ENCODE measurements around the gene CAPN1.
"Not testable (repeated sequence)": the region's sequence is repeated elsewhere in the genome, so short reads cannot be mapped to it uniquely, and the experiment has no call there.

CAPN1 gene

GRCh38 chr11:65160643-65161042, 21.1 kb upstream of the CAPN1 start:
- DNase-seq (ENCODE audit: low read depth): no peak

GRCh38 chr11:65163684-65164083, 18.0 kb upstream of the CAPN1 start:
- no peak for DNase-seq (ENCODE audit: low read depth)

- no peak for DNase-seq (ENCODE audit: low read depth)
These were observed 16.1 kb upstream of the CAPN1 start for GRCh38 chr11:65165410-65166317.

GRCh38 chr11:65166893-65167292, 14.8 kb upstream of the CAPN1 start:
- no peak for DNase-seq (ENCODE audit: low read depth)

GRCh38 chr11:65167656-65168055, 14.1 kb upstream of the CAPN1 start:
- no peak for DNase-seq (ENCODE audit: low read depth)

- no peak for DNase-seq (ENCODE audit: low read depth)
These were observed 12.5 kb upstream of the CAPN1 start for GRCh38 chr11:65169164-65169641.

- DNase-seq (ENCODE audit: low read depth): no peak
These were observed 11.6 kb upstream of the CAPN1 start, which contains the start of gene SPDYC for GRCh38 chr11:65170058-65170534. Gene SPDYC, plus strand, starts transcription at chr11:65170233. Its CDS starts 1,125 bp downstream, at chr11:65171358.

- DNase-seq (ENCODE audit: low read depth): no peak
These were observed 9.1 kb upstream of the CAPN1 start for GRCh38 chr11:65172600-65172999.

GRCh38 chr11:65174571-65175010, 7.1 kb upstream of the CAPN1 start:
- DNase-seq (ENCODE audit: low read depth): not testable (repeated sequence)

GRCh38 chr11:65180877-65181568, 705 bp upstream of the CAPN1 start:
- DNase-seq (ENCODE audit: low read depth): no peak

- no peak for DNase-seq (ENCODE audit: low read depth)
These were observed 786 bp downstream of the CAPN1 start for GRCh38 chr11:65182258-65183170.

- DNase-seq (ENCODE audit: low read depth): no peak
These were observed 1.6 kb downstream of the CAPN1 start for GRCh38 chr11:65183201-65183891.

GRCh38 chr11:65184146-65184545, 2.4 kb downstream of the CAPN1 start:
- no peak for DNase-seq (ENCODE audit: low read depth)

GRCh38 chr11:65185171-65185570, 3.4 kb downstream of the CAPN1 start:
- DNase-seq (ENCODE audit: low read depth): no peak

- DNase-seq (ENCODE audit: low read depth): no peak
These were observed 4.2 kb downstream of the CAPN1 start for GRCh38 chr11:65185869-65186341.

- DNase-seq (ENCODE audit: low read depth): no peak
These were observed 5.0 kb downstream of the CAPN1 start for GRCh38 chr11:65186701-65187100.

GRCh38 chr11:65187146-65187675, 5.5 kb downstream of the CAPN1 start:
- no peak for DNase-seq (ENCODE audit: low read depth)

GRCh38 chr11:65187971-65188461, 6.3 kb downstream of the CAPN1 start:
- DNase-seq (ENCODE audit: low read depth): no peak

- DNase-seq (ENCODE audit: low read depth): no peak
These were observed 6.8 kb downstream of the CAPN1 start for GRCh38 chr11:65188486-65188885.

GRCh38 chr11:65189191-65189590, 7.5 kb downstream of the CAPN1 start:
- no peak for DNase-seq (ENCODE audit: low read depth)

- no peak for DNase-seq (ENCODE audit: low read depth)
These were observed 12.8 kb downstream of the CAPN1 start for GRCh38 chr11:65194564-65194963.

Measured in stromal cell of bone marrow (primary cell).